Right lobe of liver (tissue), 4 donors: ENCODE results near the gene SCN11A.

ENCODE experiments used
- POLR2A ChIP-seq: fragments of 450-650 bp; IDR thresholded peaks from one replicate; pipeline ENCODE4 v1.6.1; 2017; ENCODE audit warnings: antibody characterized with exemption, mild to moderate bottlenecking
- TF ChIP-seq, protein P1 (sequence below), 4 donors: fragments of 200-600 bp in 3 of 4; fragments of 450-650 bp in 1 of 4; IDR thresholded peaks; one replicate each; pipeline versions ENCODE4 v1.5.1 to v1.8.0; 2016 to 2022; ENCODE audit warnings: antibody characterized with exemption in 4 of 4, mild to moderate bottlenecking in 2 of 4
- donor health status: DM: no; HTN: no; CAD: no.
- donor health status: DM: no; HTN: no; CAD: no.
- donor health status: DM: no; HTN: yes; CAD: no.

DNA sequence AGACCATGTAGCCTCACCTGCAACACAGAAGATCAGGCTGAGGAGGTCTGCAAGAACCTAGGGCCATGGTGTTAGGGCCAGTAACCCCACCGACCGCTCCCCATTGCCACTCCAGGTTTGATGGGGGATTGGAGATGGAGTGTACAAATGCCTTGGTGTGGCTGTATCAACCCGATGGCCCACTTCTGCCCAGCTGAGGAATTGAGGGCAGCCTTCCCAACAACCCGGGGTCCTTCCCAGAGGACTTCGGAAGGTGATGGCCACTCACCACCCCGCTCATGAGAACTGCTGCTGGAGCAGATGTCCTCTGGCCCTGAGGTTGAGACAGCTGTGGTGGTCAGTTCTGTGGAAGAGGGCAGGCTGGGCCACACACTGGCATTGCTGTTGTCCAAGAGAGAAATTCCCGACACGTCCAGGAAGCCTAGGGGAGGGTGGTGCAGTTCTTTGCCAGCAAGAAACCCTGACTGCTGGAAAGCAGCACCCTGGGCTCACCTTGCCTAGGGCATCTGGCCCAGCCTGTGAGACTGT is 46.8 kb upstream of the SCN11A start:
- TF ChIP-seq, protein P1, sequence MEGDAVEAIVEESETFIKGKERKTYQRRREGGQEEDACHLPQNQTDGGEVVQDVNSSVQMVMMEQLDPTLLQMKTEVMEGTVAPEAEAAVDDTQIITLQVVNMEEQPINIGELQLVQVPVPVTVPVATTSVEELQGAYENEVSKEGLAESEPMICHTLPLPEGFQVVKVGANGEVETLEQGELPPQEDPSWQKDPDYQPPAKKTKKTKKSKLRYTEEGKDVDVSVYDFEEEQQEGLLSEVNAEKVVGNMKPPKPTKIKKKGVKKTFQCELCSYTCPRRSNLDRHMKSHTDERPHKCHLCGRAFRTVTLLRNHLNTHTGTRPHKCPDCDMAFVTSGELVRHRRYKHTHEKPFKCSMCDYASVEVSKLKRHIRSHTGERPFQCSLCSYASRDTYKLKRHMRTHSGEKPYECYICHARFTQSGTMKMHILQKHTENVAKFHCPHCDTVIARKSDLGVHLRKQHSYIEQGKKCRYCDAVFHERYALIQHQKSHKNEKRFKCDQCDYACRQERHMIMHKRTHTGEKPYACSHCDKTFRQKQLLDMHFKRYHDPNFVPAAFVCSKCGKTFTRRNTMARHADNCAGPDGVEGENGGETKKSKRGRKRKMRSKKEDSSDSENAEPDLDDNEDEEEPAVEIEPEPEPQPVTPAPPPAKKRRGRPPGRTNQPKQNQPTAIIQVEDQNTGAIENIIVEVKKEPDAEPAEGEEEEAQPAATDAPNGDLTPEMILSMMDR (IDR thresholded peaks at IDR 0.05): no peak
- TF ChIP-seq POLR2A: no peak
